ENCODE measurements around the gene RBFA.

GRCh38 chr18:80067321-80067720 is 33.1 kb downstream of the RBFA start:
- TF ChIP-seq CTCF (IDR thresholded peaks at IDR 0.05 in 2 of 3, conservative IDR thresholded peaks at IDR 0.05 in 1 of 3; ENCODE audit: borderline replicate concordance in 1 of 3, insufficient read depth in 1 of 3, low read depth in 2 of 3, low read length in 2 of 3), result no peak
- TF ChIP-seq EZH2phosphoT487 (IDR thresholded peaks at IDR 0.05; ENCODE audit: borderline replicate concordance), result no peak
- TF ChIP-seq ZNF274 (IDR thresholded peaks at IDR 0.05; ENCODE audit: low read depth, low read length), result no peak
- no peak for TF ChIP-seq POLR2AphosphoS5 (IDR thresholded peaks at IDR 0.05; ENCODE audit: low read depth, low read length)
- no peak for TF ChIP-seq JUND (IDR thresholded peaks at IDR 0.05)
- no peak for TF ChIP-seq MAX (IDR thresholded peaks at IDR 0.05)
- TF ChIP-seq POLR2A (IDR thresholded peaks at IDR 0.05; ENCODE audit: borderline replicate concordance, extremely low read depth, insufficient read depth, insufficient read length), result no peak
- TF ChIP-seq CEBPB (IDR thresholded peaks at IDR 0.05; ENCODE audit: low read depth), result no peak
- no peak for TF ChIP-seq YY1 (IDR thresholded peaks at IDR 0.05; ENCODE audit: extremely low read depth, insufficient replicate concordance, low read depth, low read length)
- TF ChIP-seq EZH2 (IDR thresholded peaks at IDR 0.05), result no peak
- TF ChIP-seq SRF (IDR thresholded peaks at IDR 0.05; ENCODE audit: low read depth), result no peak
- TF ChIP-seq SP1 (IDR thresholded peaks at IDR 0.05; ENCODE audit: low read depth), result no peak
- TF ChIP-seq RAD21 (IDR thresholded peaks at IDR 0.05; ENCODE audit: low read depth), result no peak
- no peak for TF ChIP-seq EGR1 (IDR thresholded peaks at IDR 0.05; ENCODE audit: low read depth)

Measured in HCT116 (cell line).